ENCODE measurements around the gene NSUN5. TPM values are rescaled to one million over a fixed set of nuclear protein-coding genes. Genes with fewer than 3 reads are reported as not detected.
"Not testable (repeated sequence)": the region's sequence is repeated elsewhere in the genome, so short reads cannot be mapped to it uniquely, and the experiment has no call there.

The NSUN5 gene
- polyA plus RNA-seq, 1 donor (not counting 4 experiments of a cell fraction or from before 2014, with no cell fraction given), result 16.8 TPM

GRCh38 chr7:73299812-73300211 lies 8.8 kb downstream of the NSUN5 start:
- H3K9ac ChIP-seq (ENCODE audit: control insufficient read depth, extremely low read depth, insufficient read depth, low read length); H3K9me3 ChIP-seq (ENCODE audit: control insufficient read depth, low read depth, low read length); H3K27me3 ChIP-seq (ENCODE audit: control insufficient read depth, extremely low read depth, insufficient read depth, low read length); H3K9me1 ChIP-seq (ENCODE audit: control insufficient read depth, extremely low read depth, insufficient read depth, low read length); H4K20me1 ChIP-seq (ENCODE audit: control insufficient read depth, extremely low read depth, insufficient read depth, low read length); H2AFZ ChIP-seq (ENCODE audit: control insufficient read depth, low read length); FAIRE-seq; H3K36me3 ChIP-seq (ENCODE audit: control insufficient read depth in 2 of 2, extremely low read depth in 1 of 2, insufficient read depth in 2 of 2, low read length in 2 of 2); H3K4me2 ChIP-seq (ENCODE audit: control insufficient read depth, extremely low read depth, insufficient read depth, low read depth, low read length); DNase-seq (ENCODE audit: low read depth, low spot score); H3K79me2 ChIP-seq (ENCODE audit: control insufficient read depth, insufficient read depth, low read length); H3K27ac ChIP-seq (ENCODE audit: control insufficient read depth, insufficient read depth, low read length); H3K4me1 ChIP-seq (ENCODE audit: control insufficient read depth, extremely low read depth, insufficient read depth, low read length); H3K4me3 ChIP-seq (ENCODE audit: control insufficient read depth in 2 of 3, extremely low read depth in 1 of 3, insufficient read depth in 2 of 3, low read depth in 1 of 3, low read length in 3 of 3); dilution Hi-C loops (cut with MboI; ENCODE audit: extremely low pct_ligation_motif_present, low sequenced_read_pairs): not testable (repeated sequence)

DNA sequence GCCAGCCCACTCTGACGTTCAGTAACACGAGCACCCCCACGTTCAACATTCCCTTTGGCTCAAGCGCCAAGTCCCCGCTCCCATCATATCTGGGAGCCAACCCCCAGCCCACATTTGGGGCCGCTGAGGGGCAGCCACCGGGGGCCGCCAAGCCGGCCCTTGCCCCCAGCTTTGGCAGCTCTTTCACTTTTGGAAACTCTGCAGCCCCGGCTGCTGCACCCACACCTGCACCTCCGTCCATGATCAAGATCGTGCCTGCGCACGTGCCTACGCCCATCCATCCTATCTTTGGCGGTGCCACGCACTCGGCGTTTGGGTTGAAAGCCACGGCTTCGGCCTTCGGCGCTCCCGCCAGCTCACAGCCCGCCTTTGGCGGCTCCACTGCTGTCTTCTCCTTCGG lies 10.9 kb downstream of the NSUN5 start:
- H3K27ac ChIP-seq (ENCODE audit: control insufficient read depth, insufficient read depth, low read length); H3K4me1 ChIP-seq (ENCODE audit: control insufficient read depth, extremely low read depth, insufficient read depth, low read length); H3K9ac ChIP-seq (ENCODE audit: control insufficient read depth, extremely low read depth, insufficient read depth, low read length); H3K4me2 ChIP-seq (ENCODE audit: control insufficient read depth, extremely low read depth, insufficient read depth, low read depth, low read length); H2AFZ ChIP-seq (ENCODE audit: control insufficient read depth, low read length); H3K36me3 ChIP-seq (ENCODE audit: control insufficient read depth in 2 of 2, extremely low read depth in 1 of 2, insufficient read depth in 2 of 2, low read length in 2 of 2); H3K9me3 ChIP-seq (ENCODE audit: control insufficient read depth, low read depth, low read length); FAIRE-seq; DNase-seq (ENCODE audit: low read depth, low spot score); H3K79me2 ChIP-seq (ENCODE audit: control insufficient read depth, insufficient read depth, low read length); H3K27me3 ChIP-seq (ENCODE audit: control insufficient read depth, extremely low read depth, insufficient read depth, low read length); H3K9me1 ChIP-seq (ENCODE audit: control insufficient read depth, extremely low read depth, insufficient read depth, low read length); dilution Hi-C loops (cut with MboI; ENCODE audit: extremely low pct_ligation_motif_present, low sequenced_read_pairs); H3K4me3 ChIP-seq (ENCODE audit: control insufficient read depth in 2 of 3, extremely low read depth in 1 of 3, insufficient read depth in 2 of 3, low read depth in 1 of 3, low read length in 3 of 3); H4K20me1 ChIP-seq (ENCODE audit: control insufficient read depth, extremely low read depth, insufficient read depth, low read length): not testable (repeated sequence)

- FAIRE-seq, result not testable (repeated sequence)
These were observed 11.4 kb downstream of the NSUN5 start for GRCh38 chr7:73297235-73297634.

GRCh38 chr7:73277210-73277609 lies 31.4 kb downstream of the NSUN5 start:
- H3K4me2 ChIP-seq (ENCODE audit: control insufficient read depth, extremely low read depth, insufficient read depth, low read depth, low read length); H4K20me1 ChIP-seq (ENCODE audit: control insufficient read depth, extremely low read depth, insufficient read depth, low read length); H3K4me3 ChIP-seq (ENCODE audit: control insufficient read depth in 2 of 3, extremely low read depth in 1 of 3, insufficient read depth in 2 of 3, low read depth in 1 of 3, low read length in 3 of 3); H2AFZ ChIP-seq (ENCODE audit: control insufficient read depth, low read length); H3K79me2 ChIP-seq (ENCODE audit: control insufficient read depth, insufficient read depth, low read length); H3K36me3 ChIP-seq (ENCODE audit: control insufficient read depth in 2 of 2, extremely low read depth in 1 of 2, insufficient read depth in 2 of 2, low read length in 2 of 2); H3K4me1 ChIP-seq (ENCODE audit: control insufficient read depth, extremely low read depth, insufficient read depth, low read length); H3K9me3 ChIP-seq (ENCODE audit: control insufficient read depth, low read depth, low read length); FAIRE-seq; H3K9ac ChIP-seq (ENCODE audit: control insufficient read depth, extremely low read depth, insufficient read depth, low read length); H3K27ac ChIP-seq (ENCODE audit: control insufficient read depth, insufficient read depth, low read length); H3K27me3 ChIP-seq (ENCODE audit: control insufficient read depth, extremely low read depth, insufficient read depth, low read length); DNase-seq (ENCODE audit: low read depth, low spot score); H3K9me1 ChIP-seq (ENCODE audit: control insufficient read depth, extremely low read depth, insufficient read depth, low read length); dilution Hi-C loops (cut with MboI; ENCODE audit: extremely low pct_ligation_motif_present, low sequenced_read_pairs): not testable (repeated sequence)

More at GRCh38 chr7:73297235-73297634, 11.4 kb downstream of the NSUN5 start:
- H3K27ac ChIP-seq (ENCODE audit: control insufficient read depth, insufficient read depth, low read length); DNase-seq (ENCODE audit: low read depth, low spot score); H3K9me1 ChIP-seq (ENCODE audit: control insufficient read depth, extremely low read depth, insufficient read depth, low read length); H2AFZ ChIP-seq (ENCODE audit: control insufficient read depth, low read length); dilution Hi-C loops (cut with MboI; ENCODE audit: extremely low pct_ligation_motif_present, low sequenced_read_pairs); H3K9me3 ChIP-seq (ENCODE audit: control insufficient read depth, low read depth, low read length); H3K9ac ChIP-seq (ENCODE audit: control insufficient read depth, extremely low read depth, insufficient read depth, low read length); H3K4me3 ChIP-seq (ENCODE audit: control insufficient read depth in 2 of 3, extremely low read depth in 1 of 3, insufficient read depth in 2 of 3, low read depth in 1 of 3, low read length in 3 of 3); H3K4me2 ChIP-seq (ENCODE audit: control insufficient read depth, extremely low read depth, insufficient read depth, low read depth, low read length); H3K27me3 ChIP-seq (ENCODE audit: control insufficient read depth, extremely low read depth, insufficient read depth, low read length); H3K36me3 ChIP-seq (ENCODE audit: control insufficient read depth in 2 of 2, extremely low read depth in 1 of 2, insufficient read depth in 2 of 2, low read length in 2 of 2); H3K79me2 ChIP-seq (ENCODE audit: control insufficient read depth, insufficient read depth, low read length); H3K4me1 ChIP-seq (ENCODE audit: control insufficient read depth, extremely low read depth, insufficient read depth, low read length); H4K20me1 ChIP-seq (ENCODE audit: control insufficient read depth, extremely low read depth, insufficient read depth, low read length): not testable (repeated sequence)

- H4K20me1 ChIP-seq (ENCODE audit: control insufficient read depth, extremely low read depth, insufficient read depth, low read length); H3K79me2 ChIP-seq (ENCODE audit: control insufficient read depth, insufficient read depth, low read length); H3K4me1 ChIP-seq (ENCODE audit: control insufficient read depth, extremely low read depth, insufficient read depth, low read length); dilution Hi-C loops (cut with MboI; ENCODE audit: extremely low pct_ligation_motif_present, low sequenced_read_pairs); H3K9me1 ChIP-seq (ENCODE audit: control insufficient read depth, extremely low read depth, insufficient read depth, low read length); H3K27ac ChIP-seq (ENCODE audit: control insufficient read depth, insufficient read depth, low read length); H2AFZ ChIP-seq (ENCODE audit: control insufficient read depth, low read length); H3K27me3 ChIP-seq (ENCODE audit: control insufficient read depth, extremely low read depth, insufficient read depth, low read length); DNase-seq (ENCODE audit: low read depth, low spot score); H3K36me3 ChIP-seq (ENCODE audit: control insufficient read depth in 2 of 2, extremely low read depth in 1 of 2, insufficient read depth in 2 of 2, low read length in 2 of 2); H3K9ac ChIP-seq (ENCODE audit: control insufficient read depth, extremely low read depth, insufficient read depth, low read length); H3K4me3 ChIP-seq (ENCODE audit: control insufficient read depth in 2 of 3, extremely low read depth in 1 of 3, insufficient read depth in 2 of 3, low read depth in 1 of 3, low read length in 3 of 3); FAIRE-seq; H3K4me2 ChIP-seq (ENCODE audit: control insufficient read depth, extremely low read depth, insufficient read depth, low read depth, low read length); H3K9me3 ChIP-seq (ENCODE audit: control insufficient read depth, low read depth, low read length): not testable (repeated sequence)
These were observed 40.8 kb downstream of the NSUN5 start for GRCh38 chr7:73267813-73268212.
